HG03045 (cell line): Measurements from ENCODE around the gene MIER2.

ENCODE experiments used
- ATAC-seq: cut with Tn5 transposase; IDR thresholded peaks from one replicate; pipeline ENCODE4 v1.9.1; 2021; ENCODE audit warnings: mild to moderate bottlenecking, moderate library complexity; ENCODE audit not compliant: unreplicated experiment

MIER2 gene

DNA sequence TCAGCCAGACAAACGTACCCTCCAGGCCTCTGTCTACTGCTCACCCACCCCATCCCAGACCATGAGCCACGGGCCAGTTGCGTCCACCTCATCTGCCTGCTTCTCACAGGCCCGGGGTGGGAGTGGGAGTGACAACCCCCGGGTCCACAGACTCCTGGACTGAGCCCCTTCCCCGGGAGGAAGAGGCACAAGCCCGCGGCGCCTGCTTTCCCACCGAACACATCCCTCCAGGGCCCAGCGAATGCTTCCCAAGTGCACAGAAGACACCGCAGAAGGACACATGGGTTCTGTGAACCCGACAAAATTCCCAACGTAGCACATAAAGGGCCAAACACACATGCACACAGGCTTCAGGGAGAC is 35.4 kb downstream of the MIER2 start:
- no peak for ATAC-seq

GRCh38 chr19:308471-309205 is 36.0 kb downstream of the MIER2 start:
- no peak for ATAC-seq

DNA sequence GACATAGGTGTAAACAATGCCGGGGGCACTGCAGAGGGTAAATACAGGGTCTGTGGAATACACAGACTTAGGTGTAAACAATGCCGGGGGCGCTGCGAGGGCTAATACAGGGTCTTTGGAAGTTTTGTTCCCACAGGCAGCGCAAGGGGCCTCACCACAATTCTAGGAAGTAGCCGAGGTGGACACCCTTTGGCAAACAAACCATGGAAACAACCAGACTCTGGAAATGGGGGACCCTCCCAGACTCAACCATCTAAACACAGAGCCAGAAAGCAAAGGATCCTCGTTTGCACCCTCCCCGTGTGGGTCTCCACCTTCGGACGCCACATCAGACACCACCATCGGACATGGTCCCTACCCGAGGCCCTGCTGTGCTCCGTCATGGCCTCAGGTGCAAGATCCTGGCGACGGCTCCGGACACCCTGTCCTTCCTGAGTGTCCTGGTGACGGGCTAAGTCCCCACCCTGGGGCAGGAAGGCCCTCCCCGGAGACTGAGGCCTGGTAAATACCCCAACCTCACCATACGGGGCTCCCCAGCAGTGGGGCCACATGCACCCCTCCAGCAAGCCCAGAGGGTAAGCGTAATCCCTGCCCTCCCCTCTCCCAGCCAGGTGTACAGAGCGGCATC is 36.7 kb downstream of the MIER2 start:
- no peak for ATAC-seq

GRCh38 chr19:307111-307531 is 37.5 kb downstream of the MIER2 start:
- no peak for ATAC-seq

DNA sequence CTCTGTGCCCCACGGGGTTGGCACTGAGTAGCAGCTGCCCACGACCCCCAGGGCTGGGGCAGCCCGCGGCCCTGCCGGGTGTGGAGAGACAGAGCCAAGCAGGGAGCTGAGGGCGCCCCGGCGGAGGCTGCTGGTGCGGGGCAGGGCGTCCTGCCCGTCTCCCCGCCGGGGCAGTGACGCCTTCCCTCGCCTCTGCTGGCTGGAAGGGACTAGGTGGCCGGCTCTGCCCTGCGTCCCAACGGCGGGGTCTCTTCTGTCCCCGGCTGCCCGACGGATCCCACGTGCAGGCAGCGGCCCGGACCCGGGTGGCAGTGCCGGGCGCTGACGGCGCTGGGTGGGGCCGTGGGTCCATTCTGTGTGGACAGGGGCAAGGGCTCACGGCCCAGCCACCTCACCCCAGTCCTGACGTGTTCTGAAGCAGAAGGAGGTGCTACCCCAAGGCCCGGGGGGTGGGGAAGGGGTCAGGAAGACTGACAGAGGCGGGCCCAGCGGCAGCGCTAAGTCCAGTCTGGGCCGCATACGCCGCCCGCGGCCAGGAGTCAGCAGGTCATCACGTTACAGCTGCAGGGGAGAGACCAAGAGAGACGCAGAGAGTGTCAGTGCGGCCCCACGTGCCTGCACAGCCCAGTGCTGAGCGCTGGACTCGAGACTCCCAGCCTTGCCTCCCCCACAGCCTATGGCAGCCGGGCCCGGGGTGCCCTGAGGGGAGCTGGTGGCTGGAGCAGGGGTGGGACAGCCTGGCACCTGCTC is 38.3 kb downstream of the MIER2 start:
- no peak for ATAC-seq

- no peak for ATAC-seq
Measured at GRCh38 chr19:305240-306150, 39.1 kb downstream of the MIER2 start.

DNA sequence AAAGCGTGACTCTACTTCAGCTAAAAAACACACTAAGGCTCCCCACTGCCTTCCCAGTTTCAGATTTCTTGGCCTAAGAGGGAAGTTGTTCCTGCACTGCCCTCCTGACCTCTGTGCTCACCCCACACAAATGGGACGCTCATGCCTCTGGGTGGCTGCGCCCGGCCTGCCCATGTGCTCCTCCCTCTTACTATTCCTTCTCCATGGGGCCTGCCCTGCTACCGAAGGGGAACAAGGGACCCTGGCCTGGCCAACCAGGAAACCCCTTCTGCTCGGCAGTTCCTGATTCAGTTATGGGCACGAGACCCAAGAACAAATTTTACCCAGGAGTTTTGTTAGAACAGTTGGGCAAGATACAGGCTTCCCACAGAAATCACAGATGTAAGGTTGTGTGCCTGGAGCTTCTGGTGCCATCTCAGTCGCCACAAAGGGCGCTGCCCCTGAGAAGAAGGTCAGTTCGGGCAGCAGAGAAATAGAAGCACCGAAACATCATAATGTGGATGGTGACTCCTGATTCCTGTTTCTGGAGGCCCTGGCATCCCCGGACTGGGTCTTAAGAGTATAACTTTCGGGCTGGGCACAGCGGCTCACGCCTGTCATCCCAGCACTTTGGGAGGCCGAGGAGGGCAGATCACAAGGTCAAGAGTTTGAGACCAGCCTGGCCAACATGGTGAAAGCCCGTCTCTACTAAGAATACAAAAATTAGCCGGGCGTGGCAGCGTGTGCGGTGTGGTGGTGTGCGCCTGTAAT is 47.9 kb downstream of the MIER2 start:
- no peak for ATAC-seq

DNA sequence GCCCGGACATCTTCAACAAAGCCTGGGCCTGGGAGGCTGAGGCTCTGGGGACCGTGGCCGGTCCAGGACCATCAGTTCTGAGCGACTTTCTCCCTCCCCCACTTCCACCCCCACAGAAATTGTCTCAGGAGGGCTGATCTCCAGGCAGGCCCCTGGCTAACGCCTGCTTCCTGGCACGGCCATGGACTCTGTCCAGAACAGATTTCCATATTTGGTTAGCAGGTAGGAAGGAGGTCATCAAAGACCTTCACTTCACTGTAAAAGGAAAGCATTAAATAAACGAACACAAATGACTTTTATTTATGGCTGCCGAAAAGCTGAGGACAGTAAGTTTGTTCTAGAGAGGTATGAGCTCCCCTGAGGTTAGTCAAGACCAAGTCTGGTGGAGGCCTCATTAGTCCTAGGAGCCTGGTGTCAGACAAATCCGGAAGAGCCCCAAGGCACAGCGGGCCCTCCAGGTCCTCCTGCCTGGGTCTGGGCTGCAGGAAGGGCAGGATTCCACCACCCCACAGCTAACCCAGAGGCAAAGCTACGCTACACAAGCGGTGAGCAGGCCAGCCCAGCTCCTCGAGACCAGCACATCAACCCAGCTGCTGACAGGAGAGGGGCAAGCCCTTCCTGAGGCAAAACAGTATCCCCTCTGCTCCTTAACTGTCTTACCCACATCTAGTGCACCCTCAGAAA is 48.8 kb downstream of the MIER2 start:
- ATAC-seq = no peak

DNA sequence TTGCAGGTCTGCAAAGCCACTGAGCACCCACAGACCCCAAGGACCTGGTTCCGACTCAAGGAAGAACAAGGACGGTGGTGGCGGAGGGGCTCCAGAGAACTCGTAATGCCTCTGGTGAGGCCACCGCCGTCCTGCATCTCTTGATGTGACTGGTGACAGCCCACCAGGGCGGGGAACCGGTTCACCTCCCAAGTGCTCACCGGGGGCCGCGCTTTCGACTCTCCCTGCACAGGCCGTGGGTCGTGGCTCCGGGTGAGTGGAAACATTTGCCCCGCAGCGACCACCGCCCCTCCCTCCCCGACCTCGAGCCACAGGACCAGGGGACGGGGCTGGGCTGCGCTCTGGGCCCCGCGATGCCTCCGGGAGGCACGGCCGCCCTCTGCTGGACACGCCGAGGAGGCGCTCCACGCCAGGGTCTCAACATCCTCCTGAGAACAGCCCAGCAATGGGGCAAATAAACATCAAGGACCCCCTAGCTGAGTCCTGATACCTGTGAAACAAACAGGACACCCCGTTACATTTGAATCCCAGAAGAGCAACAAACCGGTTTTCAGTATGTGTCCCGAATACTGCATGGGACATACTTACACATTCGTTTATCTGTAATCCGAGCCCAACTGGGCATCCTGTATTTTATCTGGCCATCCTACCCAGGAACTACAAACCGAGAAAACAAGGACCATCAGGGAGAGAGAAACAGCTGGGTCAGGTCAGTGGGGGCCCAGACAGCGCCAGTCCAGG is 49.5 kb downstream of the MIER2 start:
- no peak for ATAC-seq

DNA sequence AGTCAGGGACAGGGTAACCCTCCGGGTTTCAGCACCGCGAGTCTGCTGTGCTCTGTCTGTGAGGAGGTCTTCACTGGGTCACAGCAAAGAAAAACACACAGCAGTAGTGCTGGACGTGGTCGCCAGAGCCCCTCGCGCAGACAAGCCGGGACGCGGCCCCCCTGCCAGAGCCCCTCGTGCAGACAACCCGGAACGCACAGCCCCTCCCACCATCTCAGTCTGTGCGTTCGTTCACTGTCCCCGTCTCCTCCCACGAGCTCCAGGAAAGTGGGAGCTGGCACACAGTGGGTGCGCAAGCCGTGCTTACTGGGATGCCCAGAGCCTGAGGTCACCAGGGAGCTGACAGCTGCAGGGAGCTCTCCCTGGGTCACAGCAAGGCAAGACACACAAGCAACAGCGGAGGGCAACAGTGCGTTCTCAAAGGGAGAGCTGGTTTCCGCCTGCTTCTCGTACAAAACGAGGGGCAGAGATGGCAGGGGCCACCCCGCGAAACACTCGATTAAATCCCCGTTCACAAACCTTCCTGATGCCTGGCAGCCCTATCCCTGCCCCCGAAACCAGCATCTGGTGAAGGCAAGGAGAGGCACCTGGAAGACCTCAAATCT is 50.2 kb downstream of the MIER2 start:
- no peak for ATAC-seq

DNA sequence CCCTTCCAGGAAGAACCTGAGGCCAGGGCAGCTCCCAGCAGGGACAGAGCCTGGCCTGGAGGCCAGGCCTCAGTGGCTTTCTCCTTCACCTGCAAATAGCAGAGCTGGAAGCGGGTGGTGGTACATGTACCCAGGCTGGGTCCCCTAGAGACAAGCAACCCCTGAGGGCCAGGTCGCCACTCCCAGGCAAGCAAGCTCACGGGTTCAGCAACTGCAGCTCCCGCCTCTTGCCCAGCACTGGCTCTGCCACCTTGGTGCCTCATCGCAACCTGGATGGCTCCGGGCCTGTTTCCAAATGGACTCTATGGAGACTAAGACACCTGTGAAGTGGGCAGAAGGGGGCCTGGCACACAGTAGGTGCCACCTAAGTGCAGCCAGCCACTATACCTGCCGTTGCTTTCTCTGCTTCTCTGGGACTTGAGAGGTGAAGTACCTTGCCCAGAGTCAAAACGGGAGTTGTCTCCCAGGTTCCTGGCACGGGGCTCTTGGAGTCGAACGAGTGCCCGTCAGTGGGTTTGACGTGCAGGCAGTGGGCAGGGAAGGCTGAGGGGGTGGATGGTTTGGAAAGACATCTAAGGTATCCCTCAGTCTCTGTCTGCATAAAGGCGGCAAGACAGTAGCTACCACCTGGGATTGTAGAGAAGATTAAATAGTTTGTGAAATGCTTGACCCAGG is 51.0 kb downstream of the MIER2 start:
- ATAC-seq = no peak

DNA sequence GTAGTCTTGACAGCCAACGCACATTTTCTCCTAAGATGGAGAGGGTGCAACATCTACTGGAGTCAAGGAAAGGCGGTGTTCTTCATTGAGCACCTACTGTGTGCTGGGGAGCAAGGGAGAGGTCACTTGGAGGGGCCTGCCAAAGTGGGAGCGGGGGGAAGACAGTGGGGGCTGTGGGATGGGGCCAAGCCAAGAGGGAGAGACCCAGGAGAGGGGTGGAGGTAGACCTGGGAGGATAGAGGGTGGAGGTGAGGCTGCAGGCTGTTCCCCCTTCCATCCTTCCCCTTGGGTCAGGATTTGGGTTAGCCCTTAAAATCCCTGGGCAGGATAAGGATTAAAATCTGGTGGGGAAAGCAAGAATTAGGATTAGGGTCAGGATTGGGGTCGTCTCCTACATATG is 51.6 kb downstream of the MIER2 start:
- no peak for ATAC-seq

- ATAC-seq = no peak
Measured at GRCh38 chr19:292281-292884, 52.2 kb downstream of the MIER2 start.

DNA sequence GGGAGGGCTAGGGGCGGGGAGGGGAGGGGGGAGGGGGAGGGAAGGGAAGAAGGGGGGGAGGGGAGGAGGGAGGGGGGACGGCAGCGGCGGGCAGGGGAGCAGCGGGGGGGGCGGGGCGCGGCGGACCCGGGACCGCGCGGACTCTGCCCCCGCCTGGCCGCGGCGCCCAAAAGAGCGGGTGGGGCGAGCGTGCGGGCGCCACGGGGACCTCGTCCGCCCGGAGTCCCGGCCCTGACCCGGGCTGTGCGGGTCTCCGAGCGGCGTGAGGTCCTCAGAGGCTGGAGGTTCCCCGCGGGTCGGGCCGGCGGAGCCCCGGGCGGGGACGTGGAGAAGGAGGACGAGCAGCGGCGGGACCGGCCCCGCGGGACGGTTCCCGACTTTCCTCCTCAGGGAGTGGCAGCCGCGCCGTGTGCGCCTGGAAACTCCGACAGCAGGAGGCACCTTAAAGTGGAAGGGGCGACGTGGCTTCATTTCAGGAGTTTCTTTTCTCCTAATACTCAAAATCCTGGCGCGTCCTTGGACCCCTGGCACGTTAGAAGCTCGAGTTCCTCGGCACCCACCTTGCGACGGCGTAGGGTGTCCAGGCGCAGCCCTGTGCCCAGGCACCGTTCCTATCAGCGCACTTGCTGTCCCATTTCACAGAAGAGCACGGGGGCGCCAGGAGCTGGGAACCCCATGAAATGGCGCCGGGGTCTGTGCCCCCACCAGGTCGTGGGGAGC is 52.9 kb downstream of the MIER2 start:
- ATAC-seq = no peak

GRCh38 chr19:291006-291521 is 53.5 kb downstream of the MIER2 start, which contains the start of gene PLPP2:
Gene PLPP2, minus strand, starts transcription at chr19:291403. Its CDS starts 67 bp downstream, at chr19:291336.
- no peak for ATAC-seq

DNA sequence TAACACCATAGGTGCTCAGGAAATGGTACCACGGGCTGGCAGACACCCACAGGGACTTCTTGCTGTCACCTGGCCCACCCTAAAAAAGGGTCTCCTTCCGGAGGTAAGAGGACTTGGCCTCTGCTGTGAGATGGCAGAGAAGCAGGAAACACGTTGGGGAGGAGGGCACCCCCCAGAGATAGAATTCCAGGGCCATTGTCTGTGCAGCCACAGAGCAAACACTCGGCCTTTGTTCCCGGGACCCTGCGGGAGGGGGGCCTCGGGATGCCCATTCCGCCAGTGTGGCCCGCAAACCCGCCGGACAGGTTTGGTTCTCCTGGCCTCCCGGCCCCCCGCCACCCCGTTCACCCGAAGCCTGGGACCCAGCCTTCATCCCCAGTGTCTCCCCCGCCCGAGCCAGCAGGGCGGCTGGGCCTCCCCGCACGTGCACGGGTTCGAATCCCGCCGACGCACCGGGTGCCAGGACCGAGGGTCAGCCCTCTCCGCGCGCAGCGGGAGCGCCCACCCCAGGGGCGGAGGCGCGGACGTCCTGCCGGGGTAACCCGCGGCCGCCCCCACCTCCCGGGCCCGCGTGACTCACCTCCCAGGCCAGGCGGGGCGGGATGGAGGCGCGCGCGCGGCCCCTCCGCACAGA is 54.1 kb downstream of the MIER2 start:
- no peak for ATAC-seq
